Endothelial cell (in vitro differentiated cells): ENCODE measurements around the gene AQP6. TPM values are rescaled to one million over a fixed set of nuclear protein-coding genes. Genes with fewer than 3 reads are reported as not detected.
A peak's percentile ranks its signal among the peaks of the same experiment; 100 is the strongest.

Source experiments
- DNase-seq: peaks from one replicate; pipeline ENCODE4 v3.0.0; 2021; ENCODE audit warnings: low spot score
- H3K27ac Mint-ChIP-seq: one replicate; pipeline ENCODE4 v1.8.0; 2021; ENCODE audit warnings: mixed read lengths, inconsistent platforms; ENCODE audit not compliant: unreplicated experiment
- H3K27me3 Mint-ChIP-seq: one replicate; pipeline ENCODE4 v1.8.0; 2021; ENCODE audit warnings: mild to moderate bottlenecking, moderate library complexity, mixed read lengths, inconsistent platforms; ENCODE audit not compliant: unreplicated experiment
- H3K36me3 Mint-ChIP-seq: one replicate; pipeline ENCODE4 v1.8.0; 2021; ENCODE audit warnings: mild to moderate bottlenecking, low read depth, mixed read lengths, inconsistent platforms; ENCODE audit not compliant: unreplicated experiment
- H3K4me1 Mint-ChIP-seq: one replicate; pipeline ENCODE4 v1.8.0; 2021; ENCODE audit warnings: mild to moderate bottlenecking, mixed read lengths, inconsistent platforms; ENCODE audit not compliant: unreplicated experiment
- H3K4me3 Mint-ChIP-seq: one replicate; pipeline ENCODE4 v1.8.0; 2021; ENCODE audit warnings: mild to moderate bottlenecking, mixed read lengths, inconsistent platforms; ENCODE audit not compliant: unreplicated experiment
- H3K9me3 Mint-ChIP-seq: one replicate; pipeline ENCODE4 v1.8.0; 2021; ENCODE audit warnings: mixed read lengths, inconsistent platforms; ENCODE audit not compliant: unreplicated experiment
- total RNA-seq: library from RNA; stranded (reverse); fragmentation: NEBNext Ultra II Directional; extraction: Animal tissue kit (Norgen Biotek cat#: 25700); gene quantifications from one replicate; pipeline ENCODE4 v1.2.1, GENCODE V29; 2021; ENCODE audit not compliant: unreplicated experiment
- TF ChIP-seq, protein P1 (sequence below): fragments of 200-600 bp; sonication (generic); IDR thresholded peaks from one replicate; pipeline ENCODE4 v1.5.0; 2021; ENCODE audit warnings: antibody characterized with exemption; ENCODE audit not compliant: unreplicated experiment

AQP6 gene
- total RNA-seq, 1 donor from 2014 or later, result not detected

DNA sequence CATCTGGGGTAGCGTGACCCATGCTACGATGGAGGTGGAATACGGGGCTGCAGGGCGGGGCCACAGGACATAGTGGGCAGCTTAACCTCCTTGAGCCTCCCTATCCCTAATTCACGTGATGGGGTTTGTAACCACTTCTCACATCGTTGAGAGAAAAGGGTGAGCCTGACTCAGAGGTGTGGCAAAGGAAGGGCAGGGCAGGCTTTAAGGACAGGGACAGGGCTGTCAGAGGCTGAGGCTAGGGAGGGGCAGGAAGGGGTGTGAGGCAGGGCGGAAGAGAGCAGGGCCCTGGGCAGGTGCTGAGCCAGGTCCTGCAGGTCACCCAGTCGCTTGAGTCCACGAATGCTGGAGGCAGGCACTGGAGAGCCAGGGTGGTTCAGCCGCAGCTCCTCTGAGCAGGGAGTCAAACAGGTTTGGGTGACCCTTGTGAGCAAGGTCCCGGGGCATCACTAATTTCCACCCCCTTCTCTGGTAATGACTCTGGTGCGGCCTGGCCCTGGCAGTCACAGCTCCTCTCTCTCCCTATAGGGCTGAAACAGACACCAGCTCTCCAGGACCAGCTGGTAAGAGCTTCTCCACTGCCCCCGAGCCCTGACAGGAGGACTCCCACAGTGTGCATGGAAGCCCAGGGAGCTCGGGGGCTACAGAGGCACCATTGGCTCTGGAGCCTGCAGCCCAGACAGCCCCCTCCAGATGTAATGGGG, 29.7 kb upstream of the AQP6 start:
- Mint-ChIP-seq H3K27me3 (peaks cover 2% of the 10 kb centered on the region), H3K36me3 (no peaks in the 10 kb centered on the region), H3K27ac (no peak overlapping the region), H3K4me3 (no peak overlapping the region), H3K9me3 (no peaks in the 10 kb centered on the region), H3K4me1 (peaks cover 14% of the 10 kb centered on the region)
- TF ChIP-seq, protein P1, sequence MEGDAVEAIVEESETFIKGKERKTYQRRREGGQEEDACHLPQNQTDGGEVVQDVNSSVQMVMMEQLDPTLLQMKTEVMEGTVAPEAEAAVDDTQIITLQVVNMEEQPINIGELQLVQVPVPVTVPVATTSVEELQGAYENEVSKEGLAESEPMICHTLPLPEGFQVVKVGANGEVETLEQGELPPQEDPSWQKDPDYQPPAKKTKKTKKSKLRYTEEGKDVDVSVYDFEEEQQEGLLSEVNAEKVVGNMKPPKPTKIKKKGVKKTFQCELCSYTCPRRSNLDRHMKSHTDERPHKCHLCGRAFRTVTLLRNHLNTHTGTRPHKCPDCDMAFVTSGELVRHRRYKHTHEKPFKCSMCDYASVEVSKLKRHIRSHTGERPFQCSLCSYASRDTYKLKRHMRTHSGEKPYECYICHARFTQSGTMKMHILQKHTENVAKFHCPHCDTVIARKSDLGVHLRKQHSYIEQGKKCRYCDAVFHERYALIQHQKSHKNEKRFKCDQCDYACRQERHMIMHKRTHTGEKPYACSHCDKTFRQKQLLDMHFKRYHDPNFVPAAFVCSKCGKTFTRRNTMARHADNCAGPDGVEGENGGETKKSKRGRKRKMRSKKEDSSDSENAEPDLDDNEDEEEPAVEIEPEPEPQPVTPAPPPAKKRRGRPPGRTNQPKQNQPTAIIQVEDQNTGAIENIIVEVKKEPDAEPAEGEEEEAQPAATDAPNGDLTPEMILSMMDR, result no peak
- DNase-seq, result no peak

DNA sequence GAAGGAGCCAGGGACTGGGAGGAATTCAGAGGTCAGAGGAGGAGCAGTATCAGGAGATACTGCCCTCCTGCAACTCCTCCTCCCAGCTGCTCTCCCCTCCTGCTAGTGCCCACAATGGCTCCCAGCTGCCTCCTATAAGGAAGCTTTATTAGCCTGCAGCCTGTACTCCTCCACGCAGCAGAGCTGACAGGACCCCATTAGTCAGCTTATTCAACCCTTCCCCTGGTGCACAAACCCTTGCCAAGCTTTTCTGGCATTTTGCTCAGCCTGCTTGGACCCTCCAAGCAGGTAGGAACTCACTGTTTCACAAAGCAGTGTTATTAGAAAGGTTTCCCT, 29.2 kb upstream of the AQP6 start:
- H3K4me3 Mint-ChIP-seq, result no peak overlapping the region
- no peaks in the 10 kb centered on the region for H3K9me3 Mint-ChIP-seq
- H3K27me3 Mint-ChIP-seq, result peaks cover 2% of the 10 kb centered on the region
- no peaks in the 10 kb centered on the region for H3K36me3 Mint-ChIP-seq
- DNase-seq, result no peak
- TF ChIP-seq, protein P1, result no peak
- H3K27ac Mint-ChIP-seq, result no peak overlapping the region
- peaks cover 14% of the 10 kb centered on the region for H3K4me1 Mint-ChIP-seq

DNA sequence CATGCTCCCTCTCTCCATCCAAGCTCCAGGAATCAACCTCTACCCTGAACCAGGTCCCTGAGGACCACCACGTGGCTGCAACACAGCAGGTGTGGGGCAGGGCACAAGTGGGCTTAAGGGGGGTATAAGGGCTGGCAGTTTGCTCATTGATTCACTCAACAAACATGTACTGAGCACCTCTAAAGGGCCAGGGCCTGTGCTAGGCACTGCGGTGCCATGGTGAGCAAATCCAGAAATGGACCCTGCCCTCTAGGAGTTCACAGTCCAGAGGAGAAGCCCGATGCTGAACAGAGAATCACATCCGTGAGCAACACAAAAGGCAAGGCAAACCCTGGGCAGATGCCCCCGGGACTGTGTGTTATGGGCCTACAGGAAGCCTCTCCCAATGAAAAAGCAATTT, 28.7 kb upstream of the AQP6 start:
- Mint-ChIP-seq H3K9me3 (no peaks in the 10 kb centered on the region), H3K27me3 (peaks cover 2% of the 10 kb centered on the region), H3K36me3 (no peaks in the 10 kb centered on the region), H3K4me1 (peaks cover 14% of the 10 kb centered on the region), H3K27ac (no peak overlapping the region), H3K4me3 (no peak overlapping the region)
- TF ChIP-seq, protein P1, result no peak
- DNase-seq, result no peak

DNA sequence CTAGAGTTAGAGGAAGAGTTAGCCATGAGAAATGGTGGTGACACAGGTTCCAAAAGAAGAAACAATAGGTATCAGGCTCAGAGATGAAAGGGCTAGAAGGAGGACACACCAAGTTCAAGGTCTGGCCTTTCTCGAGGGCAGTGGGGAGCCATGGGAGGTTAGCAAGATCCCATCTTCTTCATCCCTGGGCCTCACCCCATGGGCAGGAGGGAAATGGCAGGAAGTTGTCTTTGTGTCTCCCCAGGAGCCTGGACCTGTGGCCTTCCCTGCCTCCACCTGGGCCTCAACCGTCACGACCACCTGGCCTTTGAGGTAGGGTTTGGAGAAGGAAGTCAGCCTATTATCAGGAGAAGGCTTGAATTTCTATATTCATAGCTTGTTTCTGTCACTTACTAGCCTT, 28.0 kb upstream of the AQP6 start:
- no peak for DNase-seq
- Mint-ChIP-seq H3K27ac (no peak overlapping the region), H3K9me3 (no peaks in the 10 kb centered on the region), H3K4me1 (peaks cover 14% of the 10 kb centered on the region), H3K36me3 (no peaks in the 10 kb centered on the region), H3K4me3 (no peak overlapping the region), H3K27me3 (peaks cover 2% of the 10 kb centered on the region)
- TF ChIP-seq, protein P1, result no peak

DNA sequence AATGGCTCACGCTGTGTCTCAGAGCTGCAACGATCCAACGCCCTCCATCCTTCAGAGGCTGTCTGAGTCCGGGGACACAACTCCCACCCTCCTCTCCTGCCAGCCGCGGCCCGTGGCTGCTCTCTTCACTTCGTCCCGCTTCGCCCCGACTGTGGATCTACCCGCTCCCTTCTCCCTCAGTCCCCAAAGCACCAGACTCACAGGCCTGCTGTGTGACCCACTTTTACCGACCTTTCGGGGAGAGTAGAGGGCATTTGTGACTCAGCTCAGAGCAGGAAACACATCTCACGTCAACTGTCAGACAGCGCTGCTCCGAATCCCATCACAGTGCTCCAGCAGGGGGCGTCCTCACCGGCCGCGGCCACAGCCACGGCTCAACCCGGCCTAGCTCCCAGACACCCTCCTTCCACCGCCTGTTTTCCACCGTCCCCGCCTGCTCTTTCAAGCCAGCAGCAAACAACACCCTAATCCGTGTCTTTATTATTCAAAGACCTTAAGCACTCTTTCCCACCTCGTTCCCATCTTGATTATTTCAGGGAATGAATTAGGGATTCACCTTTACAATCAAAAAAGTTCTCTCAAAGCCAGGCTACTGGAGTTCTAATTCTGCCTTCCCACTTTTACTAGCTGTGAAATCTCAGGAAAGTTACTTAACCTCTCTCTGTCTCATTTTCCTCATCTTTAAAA, 27.2 kb upstream of the AQP6 start:
- Mint-ChIP-seq H3K4me3 (peak overlapping the region; percentile 73), H3K4me1 (peaks cover 14% of the 10 kb centered on the region), H3K36me3 (no peaks in the 10 kb centered on the region), H3K27me3 (peaks cover under 1% of the 10 kb centered on the region), H3K27ac (peak overlapping the region; percentile 62), H3K9me3 (no peaks in the 10 kb centered on the region)
- peak; percentile 88 for DNase-seq
- TF ChIP-seq, protein P1, result peak; percentile 86
